Endodermal cell (in vitro differentiated cells): ENCODE results near the gene STX8. TPM values are rescaled to one million over a fixed set of nuclear protein-coding genes. Genes with fewer than 3 reads are reported as not detected.

Experiments
- DNase-seq: peaks from one replicate; pipeline ENCODE4 v3.0.0-alpha.2; 2017
- H3K27ac ChIP-seq: 2 replicates; pipeline ENCODE4 v1.5.1; 2013; ENCODE audit warnings: mild to moderate bottlenecking, low read depth, low read length, moderate library complexity
- H3K27me3 ChIP-seq: 2 replicates; pipeline ENCODE4 v1.6.1; 2013; ENCODE audit warnings: mild to moderate bottlenecking, low read length, moderate library complexity; ENCODE audit not compliant: insufficient read depth, control insufficient read depth, poor library complexity, severe bottlenecking
- H3K36me3 ChIP-seq: 2 replicates; pipeline ENCODE4 v1.7.0; 2013; ENCODE audit warnings: mild to moderate bottlenecking, low read length, moderate library complexity; ENCODE audit not compliant: control insufficient read depth, insufficient read depth
- H3K4me1 ChIP-seq: one replicate; pipeline ENCODE4 v1.7.0; 2013; ENCODE audit warnings: low read length; ENCODE audit not compliant: control insufficient read depth, insufficient read depth
- H3K4me3 ChIP-seq: 2 replicates; pipeline ENCODE4 v1.5.1; 2013; ENCODE audit warnings: mild to moderate bottlenecking, low read length, moderate library complexity
- H3K9ac ChIP-seq: 2 replicates; pipeline ENCODE4 v1.6.1; 2013; ENCODE audit warnings: mild to moderate bottlenecking, low read length, moderate library complexity; ENCODE audit not compliant: poor library complexity, severe bottlenecking; ENCODE audit errors: extremely low read depth
- H3K9me3 ChIP-seq: 2 replicates; pipeline ENCODE4 v1.6.1; 2013; ENCODE audit warnings: mild to moderate bottlenecking, low read length, moderate library complexity; ENCODE audit not compliant: control insufficient read depth
- H3K27ac Mint-ChIP-seq: 2 replicates; pipeline ENCODE4 v1.8.0; 2020; ENCODE audit warnings: mixed read lengths
- H3K27me3 Mint-ChIP-seq: 2 replicates; pipeline ENCODE4 v1.8.0; 2021; ENCODE audit warnings: mild to moderate bottlenecking, mixed read lengths; ENCODE audit not compliant: insufficient read depth
- H3K36me3 Mint-ChIP-seq: 2 replicates; pipeline ENCODE4 v1.8.0; 2020; ENCODE audit warnings: low read depth, mixed read lengths
- H3K4me1 Mint-ChIP-seq: 2 replicates; pipeline ENCODE4 v1.8.0; 2020; ENCODE audit warnings: mixed read lengths
- H3K4me3 Mint-ChIP-seq: 2 replicates; pipeline ENCODE4 v1.8.0; 2020; ENCODE audit warnings: mild to moderate bottlenecking, moderate library complexity, mixed read lengths
- H3K9me3 Mint-ChIP-seq: 2 replicates; pipeline ENCODE4 v1.8.0; 2020; ENCODE audit warnings: mild to moderate bottlenecking, mixed read lengths
- WGBS, 2 experiments: methylation state at CpG; one replicate each; pipeline versions ENCODE4 v1.1.5 to v1.1.7; 2013; ENCODE audit warnings: missing lambda C conversion rate in 2 of 2, mixed read lengths in 1 of 2; ENCODE audit not compliant: insufficient coverage in 1 of 2, insufficient read length in 1 of 2; 5-methylcytosine and 5-hydroxymethylcytosine counted together
- total RNA-seq, 2 donors: library from RNA; stranded (reverse); fragmentation: NEBNext Ultra II Directional in 1 of 2; extraction: Animal tissue kit (Norgen Biotek cat#: 25700) in 1 of 2; gene quantifications; 2 replicates in 1 of 2; 3 replicates in 1 of 2; pipeline ENCODE4 v1.2.1, GENCODE V29; 2021
- TF ChIP-seq, protein P1 (sequence below): fragments of 200-600 bp; sonication (generic); conservative IDR thresholded peaks from 2 replicates; pipeline ENCODE4 v1.5.0; 2021; ENCODE audit warnings: antibody characterized with exemption, mild to moderate bottlenecking

The STX8 gene
- total RNA-seq, 2 donors from 2014 or later = 82.5 to 98.2 TPM

DNA sequence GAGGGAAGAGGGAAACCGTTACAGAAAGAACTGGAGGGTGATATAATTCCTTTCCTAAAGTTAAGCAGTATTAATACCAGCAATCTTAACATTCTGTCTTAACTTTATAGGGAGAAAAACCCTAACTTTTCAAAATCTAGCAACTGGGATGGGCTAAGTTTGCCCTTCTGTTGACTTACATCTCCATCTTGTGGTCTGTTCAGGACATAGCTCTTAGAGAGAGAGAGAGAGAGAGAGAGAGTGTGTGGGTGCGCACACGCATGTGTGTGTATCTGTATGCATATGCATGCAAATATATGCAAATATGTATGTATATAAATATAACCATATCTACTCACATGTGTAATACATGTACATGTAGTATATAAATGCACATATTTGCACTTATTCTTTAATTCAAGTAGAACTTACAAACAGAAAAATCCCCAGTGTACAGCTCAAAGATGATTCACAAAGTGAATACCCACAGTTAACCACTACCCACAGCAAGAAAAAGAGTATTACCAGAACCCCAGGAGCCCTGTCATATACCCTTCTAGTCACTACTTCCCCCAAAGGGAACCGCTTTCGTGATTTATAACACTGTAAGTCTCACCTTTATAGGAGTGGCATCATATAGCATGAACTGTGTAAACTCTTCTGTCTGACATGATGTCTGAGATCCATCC, 46.5 kb downstream of the STX8 start:
- no peak overlapping the region for H3K4me3 Mint-ChIP-seq
- Histone ChIP-seq H3K9me3 (peaks cover 15% of the 10 kb centered on the region), H3K36me3 (peaks cover 8% of the 10 kb centered on the region), H3K4me1 (peaks cover 7% of the 10 kb centered on the region), H3K27ac (no peak overlapping the region), H3K27me3 (no peaks in the 10 kb centered on the region), H3K4me3 (no peak overlapping the region), H3K9ac (no peak overlapping the region)
- H3K36me3 Mint-ChIP-seq = peaks cover 34% of the 10 kb centered on the region
- TF ChIP-seq, protein P1, sequence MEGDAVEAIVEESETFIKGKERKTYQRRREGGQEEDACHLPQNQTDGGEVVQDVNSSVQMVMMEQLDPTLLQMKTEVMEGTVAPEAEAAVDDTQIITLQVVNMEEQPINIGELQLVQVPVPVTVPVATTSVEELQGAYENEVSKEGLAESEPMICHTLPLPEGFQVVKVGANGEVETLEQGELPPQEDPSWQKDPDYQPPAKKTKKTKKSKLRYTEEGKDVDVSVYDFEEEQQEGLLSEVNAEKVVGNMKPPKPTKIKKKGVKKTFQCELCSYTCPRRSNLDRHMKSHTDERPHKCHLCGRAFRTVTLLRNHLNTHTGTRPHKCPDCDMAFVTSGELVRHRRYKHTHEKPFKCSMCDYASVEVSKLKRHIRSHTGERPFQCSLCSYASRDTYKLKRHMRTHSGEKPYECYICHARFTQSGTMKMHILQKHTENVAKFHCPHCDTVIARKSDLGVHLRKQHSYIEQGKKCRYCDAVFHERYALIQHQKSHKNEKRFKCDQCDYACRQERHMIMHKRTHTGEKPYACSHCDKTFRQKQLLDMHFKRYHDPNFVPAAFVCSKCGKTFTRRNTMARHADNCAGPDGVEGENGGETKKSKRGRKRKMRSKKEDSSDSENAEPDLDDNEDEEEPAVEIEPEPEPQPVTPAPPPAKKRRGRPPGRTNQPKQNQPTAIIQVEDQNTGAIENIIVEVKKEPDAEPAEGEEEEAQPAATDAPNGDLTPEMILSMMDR = peak; percentile 75
- 94% methylated on average over 2 of the region's 5 CpGs; no CpG with 5 or more reads in 1 of the 2 experiments for WGBS, 2 experiments
- no peaks in the 10 kb centered on the region for H3K27me3 Mint-ChIP-seq
- H3K9me3 Mint-ChIP-seq = peaks cover 13% of the 10 kb centered on the region
- no peak overlapping the region for H3K27ac Mint-ChIP-seq
- peaks cover 25% of the 10 kb centered on the region for H3K4me1 Mint-ChIP-seq
- no peak for DNase-seq

DNA sequence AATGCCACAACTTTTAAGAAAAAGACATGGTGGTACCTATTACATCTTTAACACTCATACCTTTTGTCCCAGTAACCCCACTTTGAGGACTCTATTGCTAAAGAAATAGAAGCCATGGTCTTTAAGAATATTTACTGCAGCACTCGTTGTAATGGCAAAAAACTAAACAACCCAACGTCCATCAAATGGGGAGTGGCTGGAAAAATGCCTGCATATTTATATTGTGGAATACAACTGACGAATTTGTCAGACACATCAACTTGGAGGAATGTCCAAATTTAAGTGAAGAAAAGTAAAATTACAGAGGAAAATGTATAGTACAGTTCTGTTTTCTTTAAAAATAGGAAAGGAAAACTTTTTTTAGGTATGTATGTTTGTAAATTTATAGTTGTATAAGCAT, 47.8 kb downstream of the STX8 start:
- Mint-ChIP-seq H3K9me3 (peaks cover 11% of the 10 kb centered on the region), H3K4me1 (peaks cover 18% of the 10 kb centered on the region), H3K27me3 (no peaks in the 10 kb centered on the region), H3K27ac (no peak overlapping the region), H3K4me3 (no peak overlapping the region), H3K36me3 (peaks cover 29% of the 10 kb centered on the region)
- 92 to 94% methylated on average over 3 of the region's 3 CpGs for whole genome bisulfite sequencing, 2 experiments
- Histone ChIP-seq H3K9me3 (peaks cover 12% of the 10 kb centered on the region), H3K9ac (no peak overlapping the region), H3K27ac (no peak overlapping the region), H3K36me3 (peaks cover 9% of the 10 kb centered on the region), H3K4me3 (no peak overlapping the region), H3K4me1 (peaks cover 7% of the 10 kb centered on the region), H3K27me3 (no peaks in the 10 kb centered on the region)
- TF ChIP-seq, protein P1 = no peak
- no peak for DNase-seq

DNA sequence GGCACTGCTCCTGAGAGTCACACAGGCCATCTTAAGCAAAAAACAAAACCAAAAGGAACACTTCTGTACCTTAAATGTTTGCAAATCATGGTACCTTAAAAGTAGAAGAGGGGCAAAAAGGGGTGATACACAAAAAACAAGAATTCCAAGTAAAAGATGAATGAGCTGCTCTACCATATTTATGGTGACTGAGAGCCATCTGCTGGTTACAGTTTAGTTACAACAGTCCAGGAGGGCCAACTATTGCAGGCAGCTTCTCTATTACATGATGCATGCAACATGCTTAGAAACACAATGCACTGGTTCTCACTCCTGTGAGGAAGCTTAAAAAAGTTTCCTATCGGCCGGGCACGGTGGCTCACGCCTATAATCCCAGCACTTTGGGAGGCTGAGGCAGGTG, 53.5 kb downstream of the STX8 start:
- H3K4me3 ChIP-seq = no peak overlapping the region
- peaks cover 6% of the 10 kb centered on the region for H3K9me3 ChIP-seq
- TF ChIP-seq, protein P1 = peak; percentile 79
- no peaks in the 10 kb centered on the region for H3K27me3 ChIP-seq
- no peak overlapping the region for H3K9ac ChIP-seq
- peaks cover 28% of the 10 kb centered on the region for H3K4me1 Mint-ChIP-seq
- peaks cover 9% of the 10 kb centered on the region for H3K36me3 ChIP-seq
- 38% methylated on average over 4 of the region's 4 CpGs; no CpG with 5 or more reads in 1 of the 2 experiments for WGBS, 2 experiments
- H3K4me1 ChIP-seq = peaks cover 17% of the 10 kb centered on the region
- H3K36me3 Mint-ChIP-seq = peaks cover 15% of the 10 kb centered on the region
- no peaks in the 10 kb centered on the region for H3K27me3 Mint-ChIP-seq
- peaks cover 8% of the 10 kb centered on the region for H3K9me3 Mint-ChIP-seq
- H3K27ac Mint-ChIP-seq = no peak overlapping the region
- H3K27ac ChIP-seq = no peak overlapping the region
- no peak overlapping the region for H3K4me3 Mint-ChIP-seq
- DNase-seq = peak; percentile 68
